Measurements from ENCODE around the gene DPP7. TPM values are rescaled to one million over a fixed set of nuclear protein-coding genes. Genes with fewer than 3 reads are reported as not detected.

Gene DPP7
- total and polyA plus RNA-seq, 10 of the 15 experiments (the other 5 are each of a cell fraction or from before 2014, with no cell fraction given) = 0.68 to 245 (median 106) TPM

DNA sequence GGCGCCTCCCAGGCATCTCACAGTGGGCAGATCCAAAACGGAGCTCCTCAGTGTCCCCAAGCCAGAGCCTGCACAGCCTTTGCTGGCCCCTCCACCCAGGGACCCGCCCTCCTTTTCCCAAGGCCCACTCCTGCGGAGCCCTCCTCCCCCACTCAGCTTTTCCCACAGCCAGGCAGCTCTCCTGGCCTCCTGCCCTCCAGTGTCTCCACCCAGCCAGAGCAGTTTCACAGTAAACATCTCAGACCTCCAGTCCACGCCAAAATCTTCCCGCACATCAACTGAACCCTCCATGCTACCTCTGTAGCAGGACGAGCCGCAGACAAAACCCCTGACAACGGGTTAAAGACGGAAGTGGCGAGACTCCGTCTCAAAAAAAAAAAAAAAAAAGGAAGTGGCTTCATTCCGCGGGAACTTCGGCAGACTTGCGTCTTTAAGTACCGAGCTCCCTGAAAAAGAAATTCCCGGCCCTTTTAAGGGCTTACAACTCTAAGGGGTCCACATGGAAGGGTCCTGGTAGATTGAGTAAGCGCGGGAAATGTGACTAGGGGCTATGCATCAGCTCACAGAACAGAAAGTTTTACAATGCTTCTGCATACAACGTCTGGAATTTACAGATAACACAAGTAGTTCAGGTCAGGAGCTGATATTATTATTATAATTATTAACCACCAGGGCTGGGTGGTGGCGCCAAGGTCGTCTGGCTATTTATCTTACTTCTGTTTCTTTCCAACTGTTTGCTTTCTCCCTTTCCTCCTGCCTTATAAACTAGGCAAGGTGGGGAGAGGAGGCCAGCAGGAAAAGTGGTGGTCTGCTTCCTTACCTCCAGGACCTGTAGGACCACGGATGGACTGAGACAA lies 13.0 kb upstream of the DPP7 start (continued):
- TF ChIP-seq, protein P1, sequence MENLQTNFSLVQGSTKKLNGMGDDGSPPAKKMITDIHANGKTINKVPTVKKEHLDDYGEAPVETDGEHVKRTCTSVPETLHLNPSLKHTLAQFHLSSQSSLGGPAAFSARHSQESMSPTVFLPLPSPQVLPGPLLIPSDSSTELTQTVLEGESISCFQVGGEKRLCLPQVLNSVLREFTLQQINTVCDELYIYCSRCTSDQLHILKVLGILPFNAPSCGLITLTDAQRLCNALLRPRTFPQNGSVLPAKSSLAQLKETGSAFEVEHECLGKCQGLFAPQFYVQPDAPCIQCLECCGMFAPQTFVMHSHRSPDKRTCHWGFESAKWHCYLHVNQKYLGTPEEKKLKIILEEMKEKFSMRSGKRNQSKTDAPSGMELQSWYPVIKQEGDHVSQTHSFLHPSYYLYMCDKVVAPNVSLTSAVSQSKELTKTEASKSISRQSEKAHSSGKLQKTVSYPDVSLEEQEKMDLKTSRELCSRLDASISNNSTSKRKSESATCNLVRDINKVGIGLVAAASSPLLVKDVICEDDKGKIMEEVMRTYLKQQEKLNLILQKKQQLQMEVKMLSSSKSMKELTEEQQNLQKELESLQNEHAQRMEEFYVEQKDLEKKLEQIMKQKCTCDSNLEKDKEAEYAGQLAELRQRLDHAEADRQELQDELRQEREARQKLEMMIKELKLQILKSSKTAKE (IDR thresholded peaks at IDR 0.05; ENCODE audit: low read depth, poor library complexity, severe bottlenecking) = peak; percentile 32
- peak; percentile 32; the same call in 1 of the 2 replicates for TF ChIP-seq GATAD2B (conservative IDR thresholded peaks at IDR 0.05; ENCODE audit: low read depth)
- TF ChIP-seq, protein P2, sequence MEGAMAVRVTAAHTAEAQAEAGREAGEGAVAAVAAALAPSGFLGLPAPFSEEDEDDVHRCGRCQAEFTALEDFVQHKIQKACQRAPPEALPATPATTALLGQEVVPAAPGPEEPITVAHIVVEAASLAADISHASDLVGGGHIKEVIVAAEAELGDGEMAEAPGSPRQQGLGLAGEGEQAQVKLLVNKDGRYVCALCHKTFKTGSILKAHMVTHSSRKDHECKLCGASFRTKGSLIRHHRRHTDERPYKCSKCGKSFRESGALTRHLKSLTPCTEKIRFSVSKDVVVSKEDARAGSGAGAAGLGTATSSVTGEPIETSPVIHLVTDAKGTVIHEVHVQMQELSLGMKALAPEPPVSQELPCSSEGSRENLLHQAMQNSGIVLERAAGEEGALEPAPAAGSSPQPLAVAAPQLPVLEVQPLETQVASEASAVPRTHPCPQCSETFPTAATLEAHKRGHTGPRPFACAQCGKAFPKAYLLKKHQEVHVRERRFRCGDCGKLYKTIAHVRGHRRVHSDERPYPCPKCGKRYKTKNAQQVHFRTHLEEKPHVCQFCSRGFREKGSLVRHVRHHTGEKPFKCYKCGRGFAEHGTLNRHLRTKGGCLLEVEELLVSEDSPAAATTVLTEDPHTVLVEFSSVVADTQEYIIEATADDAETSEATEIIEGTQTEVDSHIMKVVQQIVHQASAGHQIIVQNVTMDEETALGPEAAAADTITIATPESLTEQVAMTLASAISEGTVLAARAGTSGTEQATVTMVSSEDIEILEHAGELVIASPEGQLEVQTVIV (IDR thresholded peaks at IDR 0.05; ENCODE audit: borderline replicate concordance, partially characterized antibody) = peak; percentile 26
- TF ChIP-seq NFIC (IDR thresholded peaks at IDR 0.05; ENCODE audit: low read depth, low read length) = 0 out of 2 replicates have a peak, but pooled peaks have one; percentile 23
- TF ChIP-seq CREB1 (IDR thresholded peaks at IDR 0.05; ENCODE audit: low read depth) = peak; percentile 48; the same call in 1 of the 2 replicates
- TF ChIP-seq POLR2A (IDR thresholded peaks at IDR 0.05; ENCODE audit: low read depth, low read length) = peak; percentile 35; the same call in 1 of the 2 replicates
- peak; percentile 87 for TF ChIP-seq GABPA (IDR thresholded peaks at IDR 0.05; ENCODE audit: low read depth)
- peak; percentile 60 to 69 for TF ChIP-seq IKZF2 (IDR thresholded peaks at IDR 0.05)
- TF ChIP-seq IKZF1 (conservative IDR thresholded peaks at IDR 0.05) = peak; percentile 50
- TF ChIP-seq RUNX3 (IDR thresholded peaks at IDR 0.05; ENCODE audit: low read length) = peak; percentile 82
- TF ChIP-seq BMI1 (IDR thresholded peaks at IDR 0.05; ENCODE audit: borderline replicate concordance) = peak; percentile 40; the same call in 1 of the 2 replicates
- TF ChIP-seq PML (IDR thresholded peaks at IDR 0.05; ENCODE audit: low read length) = peak; percentile 78; the same call in 1 of the 2 replicates
- no peak for TF ChIP-seq NFYA (IDR thresholded peaks at IDR 0.05; ENCODE audit: borderline replicate concordance, low read depth, low read length)
- TF ChIP-seq, protein P3, sequence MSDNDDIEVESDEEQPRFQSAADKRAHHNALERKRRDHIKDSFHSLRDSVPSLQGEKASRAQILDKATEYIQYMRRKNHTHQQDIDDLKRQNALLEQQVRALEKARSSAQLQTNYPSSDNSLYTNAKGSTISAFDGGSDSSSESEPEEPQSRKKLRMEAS (IDR thresholded peaks at IDR 0.05; ENCODE audit: low read depth, low read length) = no peak
- peak; percentile 83; the same call in 1 of the 2 replicates for TF ChIP-seq SIN3A (IDR thresholded peaks at IDR 0.05; ENCODE audit: low read depth, low read length)
- peak; percentile 58; the same call in 1 of the 2 replicates for TF ChIP-seq HDGF (IDR thresholded peaks at IDR 0.05)
- peak; percentile 72 for TF ChIP-seq NBN (IDR thresholded peaks at IDR 0.05)
- TF ChIP-seq POLR2AphosphoS5 (IDR thresholded peaks at IDR 0.05; ENCODE audit: low read length) = peak; percentile 49; the same call in 1 of the 2 replicates
- peak; percentile 59; the same call in 1 of the 2 replicates for TF ChIP-seq CBFB (IDR thresholded peaks at IDR 0.05; ENCODE audit: low read depth)
- 0 out of 2 replicates have a peak, but pooled peaks have one; percentile 39 for TF ChIP-seq MXI1 (IDR thresholded peaks at IDR 0.05; ENCODE audit: low read depth, low read length)
- TF ChIP-seq RELB (IDR thresholded peaks at IDR 0.05; ENCODE audit: low read depth) = peak; percentile 66; the same call in 1 of the 2 replicates
- TF ChIP-seq MLLT1 (IDR thresholded peaks at IDR 0.05) = peak; percentile 68
- peak; percentile 68; the same call in 1 of the 2 replicates for TF ChIP-seq RB1 (IDR thresholded peaks at IDR 0.05; ENCODE audit: borderline replicate concordance)
